Measurements from ENCODE around the gene RTTN. TPM values are rescaled to one million over a fixed set of nuclear protein-coding genes. Genes with fewer than 3 reads are reported as not detected.
A peak's percentile ranks its signal among the peaks of the same experiment; 100 is the strongest.

RTTN gene
- polyA plus RNA-seq, 1 donor: 8.6 TPM

DNA sequence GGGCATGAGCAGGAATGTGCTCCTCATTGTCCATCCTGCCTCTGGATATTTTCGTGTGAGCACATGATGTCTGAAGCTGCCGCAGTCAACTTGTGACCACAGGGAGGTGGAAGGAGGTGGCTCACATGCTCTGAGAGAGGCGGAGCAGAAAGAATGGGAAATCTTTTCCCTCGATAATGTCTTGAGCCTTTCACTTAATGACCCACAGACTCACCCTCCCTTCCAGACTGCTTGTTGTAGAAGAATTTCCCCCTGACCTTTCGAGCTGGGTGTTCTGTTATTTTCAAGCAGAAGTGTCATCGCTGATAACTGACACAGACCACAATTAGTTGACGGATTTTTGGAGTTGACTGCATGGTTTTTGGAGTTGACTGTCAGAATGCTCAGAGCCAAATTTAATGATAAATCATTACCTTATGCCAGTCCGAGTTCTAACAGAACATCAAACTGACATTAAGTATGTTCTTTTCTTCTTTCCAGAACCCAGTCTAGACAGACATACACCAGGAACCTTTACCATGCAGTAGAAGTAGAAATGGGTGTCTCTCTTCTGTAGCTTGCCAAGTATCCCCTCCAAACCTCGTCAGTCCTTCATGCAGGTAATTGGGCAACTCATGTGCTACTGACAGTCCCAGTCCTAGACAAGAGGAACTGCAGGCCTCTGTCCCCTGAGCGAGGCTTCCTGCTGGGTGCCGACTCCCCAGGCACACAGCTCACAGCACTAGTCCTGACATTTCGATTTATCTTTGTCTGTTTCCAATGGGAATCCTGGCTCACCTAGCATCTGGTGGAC lies 29.4 kb upstream of the RTTN start:
- H3K36me3 ChIP-seq (ENCODE audit: control insufficient read depth, insufficient read depth, low read length): no peaks in the 10 kb centered on the region
- H3K9me3 ChIP-seq (ENCODE audit: control insufficient read depth, low read depth, low read length): no peaks in the 10 kb centered on the region
- H3K27me3 ChIP-seq (ENCODE audit: control insufficient read depth, insufficient read depth, low read length): no peaks in the 10 kb centered on the region
- peaks cover 4% of the 10 kb centered on the region for H3K4me1 ChIP-seq (ENCODE audit: control insufficient read depth, insufficient read depth, low read length)
- no peak overlapping the region for H3K4me3 ChIP-seq (ENCODE audit: low read length)
- no CpG with 5 or more reads among the region's 12 CpGs for WGBS (ENCODE audit: insufficient coverage, low lambda C conversion rate)
- peak; percentile 82 to 84 for DNase-seq
- H3K27ac ChIP-seq (ENCODE audit: low read length): no peak overlapping the region

GRCh38 chr18:70233974-70234373 lies 28.5 kb upstream of the RTTN start:
- Histone ChIP-seq H3K27me3 (ENCODE audit: control insufficient read depth, insufficient read depth, low read length) (no peaks in the 10 kb centered on the region), H3K9me3 (ENCODE audit: control insufficient read depth, low read depth, low read length) (no peaks in the 10 kb centered on the region), H3K36me3 (ENCODE audit: control insufficient read depth, insufficient read depth, low read length) (no peaks in the 10 kb centered on the region), H3K4me3 (ENCODE audit: low read length) (no peak overlapping the region), H3K4me1 (ENCODE audit: control insufficient read depth, insufficient read depth, low read length) (peaks cover 4% of the 10 kb centered on the region), H3K27ac (ENCODE audit: low read length) (no peak overlapping the region)
- no peak for DNase-seq

DNA sequence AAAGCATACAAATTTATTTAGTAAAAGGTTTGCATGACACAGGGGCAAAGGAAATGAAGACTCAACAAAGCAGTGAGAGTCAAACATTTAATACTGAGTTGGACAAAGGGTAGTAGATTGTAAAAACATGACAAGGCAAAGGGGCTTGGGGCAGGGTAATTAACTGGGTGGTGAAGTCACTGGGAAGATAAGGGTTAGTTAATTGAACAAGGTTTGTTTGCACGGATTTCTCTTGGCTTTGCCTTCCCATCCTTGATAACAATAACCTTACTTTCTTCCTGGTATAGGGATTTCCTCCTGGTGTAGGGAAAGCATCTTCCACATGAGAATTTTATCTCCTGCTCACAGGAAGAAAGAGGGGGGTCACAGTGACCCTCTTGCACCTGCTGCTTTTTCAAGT lies 26.8 kb upstream of the RTTN start:
- DNase-seq: peak; percentile 56 to 83
- Histone ChIP-seq H3K4me3 (ENCODE audit: low read length) (no peak overlapping the region), H3K36me3 (ENCODE audit: control insufficient read depth, insufficient read depth, low read length) (no peaks in the 10 kb centered on the region), H3K4me1 (ENCODE audit: control insufficient read depth, insufficient read depth, low read length) (peaks cover 4% of the 10 kb centered on the region), H3K27ac (ENCODE audit: low read length) (peak overlapping the region; percentile 35), H3K27me3 (ENCODE audit: control insufficient read depth, insufficient read depth, low read length) (no peaks in the 10 kb centered on the region), H3K9me3 (ENCODE audit: control insufficient read depth, low read depth, low read length) (peaks cover 4% of the 10 kb centered on the region)
- no CpG with 5 or more reads among the region's 1 CpG for WGBS (ENCODE audit: insufficient coverage, low lambda C conversion rate)

- DNase-seq: no peak
- Histone ChIP-seq H3K9me3 (ENCODE audit: control insufficient read depth, low read depth, low read length) (peaks cover 7% of the 10 kb centered on the region), H3K4me3 (ENCODE audit: low read length) (no peak overlapping the region), H3K27me3 (ENCODE audit: control insufficient read depth, insufficient read depth, low read length) (peaks cover 2% of the 10 kb centered on the region), H3K36me3 (ENCODE audit: control insufficient read depth, insufficient read depth, low read length) (no peaks in the 10 kb centered on the region), H3K4me1 (ENCODE audit: control insufficient read depth, insufficient read depth, low read length) (peaks cover 4% of the 10 kb centered on the region), H3K27ac (ENCODE audit: low read length) (no peak overlapping the region)
- WGBS (ENCODE audit: insufficient coverage, low lambda C conversion rate): no CpG with 5 or more reads among the region's 5 CpGs
Observed at GRCh38 chr18:70229639-70230038, 24.2 kb upstream of the RTTN start.

GRCh38 chr18:70228536-70228935 lies 23.0 kb upstream of the RTTN start:
- Histone ChIP-seq H3K27me3 (ENCODE audit: control insufficient read depth, insufficient read depth, low read length) (peaks cover 2% of the 10 kb centered on the region), H3K4me3 (ENCODE audit: low read length) (no peak overlapping the region), H3K4me1 (ENCODE audit: control insufficient read depth, insufficient read depth, low read length) (peaks cover 4% of the 10 kb centered on the region), H3K27ac (ENCODE audit: low read length) (no peak overlapping the region), H3K9me3 (ENCODE audit: control insufficient read depth, low read depth, low read length) (peaks cover 7% of the 10 kb centered on the region), H3K36me3 (ENCODE audit: control insufficient read depth, insufficient read depth, low read length) (no peaks in the 10 kb centered on the region)
- DNase-seq: no peak
- WGBS (ENCODE audit: insufficient coverage, low lambda C conversion rate): 100% methylated on average over 1 of the region's 2 CpGs

DNA sequence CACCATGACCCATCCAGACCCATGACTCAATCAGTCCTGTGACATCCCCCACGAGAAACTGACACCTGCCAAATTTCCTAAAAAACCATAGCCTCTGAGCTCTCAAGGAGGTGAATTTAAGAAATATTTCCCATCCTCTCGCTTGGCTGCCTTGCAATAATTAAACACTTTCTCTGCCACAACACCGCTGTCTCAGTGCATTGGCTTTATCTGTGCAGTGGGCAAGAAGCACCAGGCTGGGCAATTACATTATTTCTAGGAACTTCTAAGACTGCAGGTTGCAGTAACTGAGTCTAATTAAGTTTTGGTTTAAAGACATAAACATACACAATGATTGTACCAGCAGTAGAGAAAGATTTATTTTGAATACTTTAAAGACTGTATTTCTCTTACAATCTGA lies 22.0 kb upstream of the RTTN start:
- no peaks in the 10 kb centered on the region for H3K36me3 ChIP-seq (ENCODE audit: control insufficient read depth, insufficient read depth, low read length)
- H3K4me1 ChIP-seq (ENCODE audit: control insufficient read depth, insufficient read depth, low read length): peaks cover 1% of the 10 kb centered on the region
- peaks cover 2% of the 10 kb centered on the region for H3K27me3 ChIP-seq (ENCODE audit: control insufficient read depth, insufficient read depth, low read length)
- H3K27ac ChIP-seq (ENCODE audit: low read length): no peak overlapping the region
- DNase-seq: no peak
- H3K9me3 ChIP-seq (ENCODE audit: control insufficient read depth, low read depth, low read length): peaks cover 7% of the 10 kb centered on the region
- H3K4me3 ChIP-seq (ENCODE audit: low read length): no peak overlapping the region
- WGBS (ENCODE audit: insufficient coverage, low lambda C conversion rate): 100% methylated on average over 1 of the region's 3 CpGs

GRCh38 chr18:70221915-70222278 lies 16.4 kb upstream of the RTTN start:
- no peaks in the 10 kb centered on the region for H3K36me3 ChIP-seq (ENCODE audit: control insufficient read depth, insufficient read depth, low read length)
- H3K27ac ChIP-seq (ENCODE audit: low read length): no peak overlapping the region
- 100% methylated on average over 1 of the region's 6 CpGs for WGBS (ENCODE audit: insufficient coverage, low lambda C conversion rate)
- H3K9me3 ChIP-seq (ENCODE audit: control insufficient read depth, low read depth, low read length): no peaks in the 10 kb centered on the region
- H3K27me3 ChIP-seq (ENCODE audit: control insufficient read depth, insufficient read depth, low read length): peaks cover 7% of the 10 kb centered on the region
- H3K4me1 ChIP-seq (ENCODE audit: control insufficient read depth, insufficient read depth, low read length): no peaks in the 10 kb centered on the region
- no peak overlapping the region for H3K4me3 ChIP-seq (ENCODE audit: low read length)
- DNase-seq: no peak

GRCh38 chr18:70221156-70221914 lies 15.8 kb upstream of the RTTN start:
- 30% methylated on average over 4 of the region's 12 CpGs for WGBS (ENCODE audit: insufficient coverage, low lambda C conversion rate)
- Histone ChIP-seq H3K4me1 (ENCODE audit: control insufficient read depth, insufficient read depth, low read length) (no peaks in the 10 kb centered on the region), H3K4me3 (ENCODE audit: low read length) (no peak overlapping the region), H3K27ac (ENCODE audit: low read length) (no peak overlapping the region), H3K27me3 (ENCODE audit: control insufficient read depth, insufficient read depth, low read length) (peaks cover 7% of the 10 kb centered on the region), H3K36me3 (ENCODE audit: control insufficient read depth, insufficient read depth, low read length) (no peaks in the 10 kb centered on the region), H3K9me3 (ENCODE audit: control insufficient read depth, low read depth, low read length) (no peaks in the 10 kb centered on the region)
- DNase-seq: no peak

DNA sequence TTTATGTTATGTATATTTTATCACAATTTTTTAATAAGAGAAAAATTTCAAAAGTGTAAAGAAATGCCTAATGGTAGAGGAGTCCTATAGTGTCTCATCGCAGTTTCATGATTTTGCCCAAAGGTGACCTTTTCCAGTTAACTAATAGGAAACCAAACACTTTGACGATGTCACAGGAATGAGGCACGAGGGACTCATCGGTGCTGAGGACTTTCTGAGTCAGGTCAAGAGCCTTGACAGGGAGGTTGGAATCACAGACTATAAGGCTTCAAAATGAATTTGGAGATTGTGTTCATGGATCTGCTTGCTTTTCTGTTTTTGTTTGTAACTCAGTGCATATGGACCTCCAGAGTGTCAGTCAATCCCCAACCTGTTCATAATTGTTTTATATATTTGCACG lies 15.1 kb upstream of the RTTN start:
- WGBS (ENCODE audit: insufficient coverage, low lambda C conversion rate): 100% methylated on average over 1 of the region's 5 CpGs
- peaks cover 7% of the 10 kb centered on the region for H3K27me3 ChIP-seq (ENCODE audit: control insufficient read depth, insufficient read depth, low read length)
- no peak overlapping the region for H3K4me3 ChIP-seq (ENCODE audit: low read length)
- H3K27ac ChIP-seq (ENCODE audit: low read length): no peak overlapping the region
- no peaks in the 10 kb centered on the region for H3K9me3 ChIP-seq (ENCODE audit: control insufficient read depth, low read depth, low read length)
- no peaks in the 10 kb centered on the region for H3K4me1 ChIP-seq (ENCODE audit: control insufficient read depth, insufficient read depth, low read length)
- DNase-seq: no peak
- H3K36me3 ChIP-seq (ENCODE audit: control insufficient read depth, insufficient read depth, low read length): no peaks in the 10 kb centered on the region

DNA sequence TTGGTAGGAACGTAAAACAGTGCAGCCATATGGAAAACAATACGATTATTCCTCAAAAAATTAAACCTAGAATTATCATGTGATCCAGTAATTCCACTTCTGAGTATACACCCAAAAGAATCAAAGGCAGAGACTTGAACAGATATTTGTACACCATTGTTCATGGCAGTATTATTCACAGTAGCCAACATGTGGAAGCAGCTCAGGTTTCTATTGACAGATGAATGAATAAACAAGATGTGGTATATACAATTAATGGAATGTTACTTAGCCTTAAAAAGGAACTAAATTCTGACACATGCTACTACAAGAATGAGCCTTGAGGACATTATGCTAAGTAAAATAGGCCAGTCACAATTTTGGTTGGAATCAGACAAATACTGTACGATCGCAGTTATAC lies 14.2 kb upstream of the RTTN start:
- no CpG with 5 or more reads among the region's 4 CpGs for WGBS (ENCODE audit: insufficient coverage, low lambda C conversion rate)

More for the DNA sequence above, 14.2 kb upstream of the RTTN start:
- Histone ChIP-seq H3K9me3 (ENCODE audit: control insufficient read depth, low read depth, low read length) (no peaks in the 10 kb centered on the region), H3K4me3 (ENCODE audit: low read length) (no peak overlapping the region), H3K27me3 (ENCODE audit: control insufficient read depth, insufficient read depth, low read length) (peaks cover 5% of the 10 kb centered on the region), H3K4me1 (ENCODE audit: control insufficient read depth, insufficient read depth, low read length) (no peaks in the 10 kb centered on the region), H3K27ac (ENCODE audit: low read length) (no peak overlapping the region), H3K36me3 (ENCODE audit: control insufficient read depth, insufficient read depth, low read length) (no peaks in the 10 kb centered on the region)
- DNase-seq: no peak

Data from large intestine (tissue), 3 donors.